Rectal smooth muscle tissue (tissue), 1 donor: ENCODE results near the gene WDR86.

Source experiments
- H3K27ac ChIP-seq: one replicate; pipeline ENCODE4 v1.7.0; 2013; ENCODE audit warnings: low read depth, low read length, inconsistent platforms
- H3K27me3 ChIP-seq: one replicate; pipeline ENCODE4 v1.7.0; 2013; ENCODE audit warnings: low read length; ENCODE audit not compliant: control insufficient read depth, insufficient read depth
- H3K36me3 ChIP-seq: one replicate; pipeline ENCODE4 v1.7.0; 2013; ENCODE audit warnings: low read length; ENCODE audit not compliant: control insufficient read depth, insufficient read depth
- H3K4me1 ChIP-seq: one replicate; pipeline ENCODE4 v1.7.0; 2013; ENCODE audit warnings: low read length; ENCODE audit not compliant: control insufficient read depth, insufficient read depth
- H3K4me3 ChIP-seq: one replicate; pipeline ENCODE4 v1.7.0; 2013; ENCODE audit warnings: low read length
- H3K9ac ChIP-seq: one replicate; pipeline ENCODE4 v1.7.0; 2013; ENCODE audit warnings: low read length

The WDR86 gene

GRCh38 chr7:151429560-151430331, 19.9 kb upstream of the WDR86 start:
- Histone ChIP-seq H3K27me3 (no peaks in the 10 kb centered on the region), H3K9ac (no peak overlapping the region), H3K4me3 (no peak overlapping the region), H3K36me3 (no peaks in the 10 kb centered on the region), H3K27ac (no peak overlapping the region), H3K4me1 (peaks cover 2% of the 10 kb centered on the region)

GRCh38 chr7:151429237-151429559, 19.4 kb upstream of the WDR86 start:
- no peak overlapping the region for H3K4me3 ChIP-seq
- H3K27ac ChIP-seq = no peak overlapping the region
- no peak overlapping the region for H3K9ac ChIP-seq
- no peaks in the 10 kb centered on the region for H3K36me3 ChIP-seq
- peaks cover 2% of the 10 kb centered on the region for H3K4me1 ChIP-seq
- no peaks in the 10 kb centered on the region for H3K27me3 ChIP-seq

- Histone ChIP-seq H3K27ac (no peak overlapping the region), H3K4me1 (peaks cover 2% of the 10 kb centered on the region), H3K4me3 (no peak overlapping the region), H3K36me3 (no peaks in the 10 kb centered on the region), H3K9ac (no peak overlapping the region), H3K27me3 (no peaks in the 10 kb centered on the region)
These were observed 18.8 kb upstream of the WDR86 start for GRCh38 chr7:151428378-151429236.

- Histone ChIP-seq H3K4me1 (peaks cover 2% of the 10 kb centered on the region), H3K4me3 (no peak overlapping the region), H3K36me3 (no peaks in the 10 kb centered on the region), H3K27me3 (no peaks in the 10 kb centered on the region), H3K27ac (no peak overlapping the region), H3K9ac (no peak overlapping the region)
These were observed 18.0 kb upstream of the WDR86 start for GRCh38 chr7:151427705-151428377.

- peaks cover 2% of the 10 kb centered on the region for H3K4me1 ChIP-seq
- no peaks in the 10 kb centered on the region for H3K36me3 ChIP-seq
- no peaks in the 10 kb centered on the region for H3K27me3 ChIP-seq
- H3K27ac ChIP-seq = no peak overlapping the region
- no peak overlapping the region for H3K4me3 ChIP-seq
- H3K9ac ChIP-seq = no peak overlapping the region
These were observed 17.3 kb upstream of the WDR86 start for GRCh38 chr7:151426904-151427704.

GRCh38 chr7:151426441-151426903, 16.6 kb upstream of the WDR86 start:
- peaks cover 2% of the 10 kb centered on the region for H3K4me1 ChIP-seq
- H3K36me3 ChIP-seq = no peaks in the 10 kb centered on the region
- no peak overlapping the region for H3K4me3 ChIP-seq
- no peak overlapping the region for H3K9ac ChIP-seq
- no peaks in the 10 kb centered on the region for H3K27me3 ChIP-seq
- no peak overlapping the region for H3K27ac ChIP-seq

- H3K27ac ChIP-seq = no peak overlapping the region
- no peaks in the 10 kb centered on the region for H3K36me3 ChIP-seq
- H3K4me3 ChIP-seq = no peak overlapping the region
- H3K27me3 ChIP-seq = no peaks in the 10 kb centered on the region
- H3K4me1 ChIP-seq = peaks cover 2% of the 10 kb centered on the region
- no peak overlapping the region for H3K9ac ChIP-seq
These were observed 16.0 kb upstream of the WDR86 start for GRCh38 chr7:151425670-151426440.

- Histone ChIP-seq H3K27ac (no peak overlapping the region), H3K9ac (no peak overlapping the region), H3K27me3 (no peaks in the 10 kb centered on the region), H3K4me3 (no peak overlapping the region), H3K36me3 (no peaks in the 10 kb centered on the region), H3K4me1 (peaks cover 2% of the 10 kb centered on the region)
These were observed 15.0 kb upstream of the WDR86 start for GRCh38 chr7:151424799-151425198.

GRCh38 chr7:151423936-151424335, 14.1 kb upstream of the WDR86 start:
- peaks cover 2% of the 10 kb centered on the region for H3K4me1 ChIP-seq
- no peak overlapping the region for H3K27ac ChIP-seq
- no peak overlapping the region for H3K9ac ChIP-seq
- no peaks in the 10 kb centered on the region for H3K27me3 ChIP-seq
- H3K36me3 ChIP-seq = no peaks in the 10 kb centered on the region
- no peak overlapping the region for H3K4me3 ChIP-seq

GRCh38 chr7:151423226-151423625, 13.4 kb upstream of the WDR86 start:
- peaks cover 2% of the 10 kb centered on the region for H3K4me1 ChIP-seq
- H3K27ac ChIP-seq = no peak overlapping the region
- no peaks in the 10 kb centered on the region for H3K36me3 ChIP-seq
- H3K27me3 ChIP-seq = no peaks in the 10 kb centered on the region
- no peak overlapping the region for H3K4me3 ChIP-seq
- H3K9ac ChIP-seq = no peak overlapping the region

GRCh38 chr7:151422212-151422611, 12.4 kb upstream of the WDR86 start:
- H3K4me1 ChIP-seq = peaks cover 2% of the 10 kb centered on the region
- H3K27ac ChIP-seq = no peak overlapping the region
- H3K4me3 ChIP-seq = no peak overlapping the region

More at GRCh38 chr7:151422212-151422611, 12.4 kb upstream of the WDR86 start:
- Histone ChIP-seq H3K27me3 (no peaks in the 10 kb centered on the region), H3K36me3 (no peaks in the 10 kb centered on the region), H3K9ac (no peak overlapping the region)
